Measurements from ENCODE around the gene DAPK1. TPM values are rescaled to one million over a fixed set of nuclear protein-coding genes. Genes with fewer than 3 reads are reported as not detected.
"Not testable (repeated sequence)": the region's sequence is repeated elsewhere in the genome, so short reads cannot be mapped to it uniquely, and the experiment has no call there.

DAPK1 gene
- total RNA-seq, 1 donor from 2014 or later = 10.2 TPM

GRCh38 chr9:87534957-87535356, 37.3 kb downstream of the DAPK1 start:
- intact Hi-C loops (cut with micrococcal nuclease) = no loop called here
- no peak for ATAC-seq
- no peak for DNase-seq

- no peak for ATAC-seq
- DNase-seq = no peak
- intact Hi-C loops (cut with micrococcal nuclease) = no loop called here
These were observed 38.3 kb downstream of the DAPK1 start for GRCh38 chr9:87535817-87536539.

GRCh38 chr9:87537625-87538024, 40.0 kb downstream of the DAPK1 start:
- intact Hi-C loops (cut with micrococcal nuclease) = no loop called here
- ATAC-seq (no peak), DNase-seq (no peak)

GRCh38 chr9:87540444-87541105, 42.9 kb downstream of the DAPK1 start:
- DNase-seq = no peak
- intact Hi-C loops (cut with micrococcal nuclease) = no loop called here
- ATAC-seq = no peak

GRCh38 chr9:87541663-87542062, 44.0 kb downstream of the DAPK1 start:
- intact Hi-C loops (cut with micrococcal nuclease) = no loop called here
- ATAC-seq = no peak

GRCh38 chr9:87542141-87542540, 44.5 kb downstream of the DAPK1 start:
- DNase-seq (no peak), ATAC-seq (no peak)
- intact Hi-C loops (cut with micrococcal nuclease) = no loop called here

More at GRCh38 chr9:87541663-87542062, 44.0 kb downstream of the DAPK1 start:
- DNase-seq = no peak

GRCh38 chr9:87543251-87543650, 45.6 kb downstream of the DAPK1 start:
- intact Hi-C loops (cut with micrococcal nuclease) = no loop called here
- ATAC-seq = no peak
- DNase-seq = no peak

- intact Hi-C loops (cut with micrococcal nuclease) = no loop called here
- no peak for DNase-seq
- no peak for ATAC-seq
These were observed 48.2 kb downstream of the DAPK1 start for GRCh38 chr9:87545858-87546257.

- ATAC-seq (no peak), DNase-seq (no peak)
- intact Hi-C loops (cut with micrococcal nuclease) = no loop called here
These were observed 49.0 kb downstream of the DAPK1 start for GRCh38 chr9:87546704-87547103.

- no peak for ATAC-seq
- intact Hi-C loops (cut with micrococcal nuclease) = no loop called here
- DNase-seq = no peak
These were observed 50.0 kb downstream of the DAPK1 start for GRCh38 chr9:87547671-87548081.

- intact Hi-C loops (cut with micrococcal nuclease) = no loop called here
- DNase-seq (no peak), ATAC-seq (no peak)
These were observed 50.5 kb downstream of the DAPK1 start for GRCh38 chr9:87548159-87548558.

GRCh38 chr9:87549088-87549487, 51.4 kb downstream of the DAPK1 start:
- ATAC-seq; intact Hi-C loops (cut with micrococcal nuclease); DNase-seq: not testable (repeated sequence)

- ATAC-seq = no peak
- no peak for DNase-seq
- intact Hi-C loops (cut with micrococcal nuclease) = no loop called here
These were observed 52.1 kb downstream of the DAPK1 start for GRCh38 chr9:87549791-87550190.

GRCh38 chr9:87550253-87550954, 52.7 kb downstream of the DAPK1 start:
- ATAC-seq = no peak
- intact Hi-C loops (cut with micrococcal nuclease) = no loop called here
- no peak for DNase-seq

GRCh38 chr9:87551772-87552217, 54.1 kb downstream of the DAPK1 start:
- intact Hi-C loops (cut with micrococcal nuclease) = no loop called here
- DNase-seq = no peak
- ATAC-seq = no peak

- intact Hi-C loops (cut with micrococcal nuclease) = no loop called here
- ATAC-seq = peak; percentile 11
- DNase-seq = no peak
These were observed 56.7 kb downstream of the DAPK1 start for GRCh38 chr9:87554171-87554910.

- ATAC-seq (peak; percentile 56), DNase-seq (no peak)
- intact Hi-C loops (cut with micrococcal nuclease) = no loop called here
These were observed 57.3 kb downstream of the DAPK1 start for GRCh38 chr9:87554976-87555375.

GRCh38 chr9:87556039-87556438, 58.4 kb downstream of the DAPK1 start:
- DNase-seq = no peak
- intact Hi-C loops (cut with micrococcal nuclease) = no loop called here
- ATAC-seq = no peak

GRCh38 chr9:87556821-87557220, 59.2 kb downstream of the DAPK1 start:
- DNase-seq = peak; percentile 40
- intact Hi-C loops (cut with micrococcal nuclease) = no loop called here
- ATAC-seq = peak; percentile 44

- ATAC-seq = peak; percentile 66
- peak; percentile 49 for DNase-seq
These were observed 60.3 kb downstream of the DAPK1 start for GRCh38 chr9:87557996-87558395.

More at GRCh38 chr9:87557996-87558395, 60.3 kb downstream of the DAPK1 start:
- intact Hi-C loops (cut with micrococcal nuclease) = no loop called here

Measured in left ventricle myocardium superior (tissue), 1 donor.